ENCODE results near the gene SLC28A1.
"Not testable (repeated sequence)": the region's sequence is repeated elsewhere in the genome, so short reads cannot be mapped to it uniquely, and the experiment has no call there.

The SLC28A1 gene

GRCh38 chr15:84911879-84912660 is 27.6 kb downstream of the SLC28A1 start:
- DNase-seq, result no peak

GRCh38 chr15:84913360-84913723 is 28.9 kb downstream of the SLC28A1 start:
- no peak for DNase-seq

DNA sequence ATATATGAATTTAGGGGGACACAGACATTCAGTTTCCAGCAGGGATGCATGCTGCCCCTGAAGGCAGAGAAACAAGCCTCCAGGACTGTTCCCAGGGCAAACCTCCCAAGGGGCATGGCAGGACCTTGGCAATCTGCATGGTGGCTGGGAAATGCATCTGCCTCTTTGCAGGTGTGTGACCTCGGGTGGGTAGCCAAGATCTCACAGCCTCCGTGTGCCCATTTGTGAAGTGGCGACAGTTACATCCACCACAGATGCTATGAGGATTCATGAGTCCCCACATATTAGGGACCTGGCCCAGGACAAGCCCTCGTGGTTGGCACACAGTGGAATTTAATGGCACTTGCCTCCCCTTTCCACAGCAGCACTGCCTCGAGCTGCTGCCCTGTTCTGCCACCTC is 29.9 kb downstream of the SLC28A1 start:
- DNase-seq, result no peak

GRCh38 chr15:84914909-84915605 is 30.6 kb downstream of the SLC28A1 start:
- peak; percentile 12 for DNase-seq

DNA sequence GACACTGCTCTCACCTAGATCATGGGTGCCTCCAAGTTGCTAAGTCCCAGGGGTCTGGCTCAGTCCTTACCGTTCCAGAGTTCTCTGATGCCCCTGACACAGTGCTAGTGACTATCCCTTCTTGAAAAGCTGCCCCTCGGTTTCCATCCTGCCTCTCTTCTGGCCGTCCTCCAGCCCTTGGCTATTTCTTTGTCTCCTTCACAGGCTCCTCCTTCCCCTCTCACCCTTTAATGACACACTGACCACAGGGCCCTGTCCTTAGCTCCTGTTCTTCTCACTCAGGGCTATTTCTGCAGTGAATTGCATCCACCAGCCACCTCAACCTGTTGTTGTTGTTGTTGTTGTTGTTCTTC is 31.1 kb downstream of the SLC28A1 start:
- no peak for DNase-seq

DNA sequence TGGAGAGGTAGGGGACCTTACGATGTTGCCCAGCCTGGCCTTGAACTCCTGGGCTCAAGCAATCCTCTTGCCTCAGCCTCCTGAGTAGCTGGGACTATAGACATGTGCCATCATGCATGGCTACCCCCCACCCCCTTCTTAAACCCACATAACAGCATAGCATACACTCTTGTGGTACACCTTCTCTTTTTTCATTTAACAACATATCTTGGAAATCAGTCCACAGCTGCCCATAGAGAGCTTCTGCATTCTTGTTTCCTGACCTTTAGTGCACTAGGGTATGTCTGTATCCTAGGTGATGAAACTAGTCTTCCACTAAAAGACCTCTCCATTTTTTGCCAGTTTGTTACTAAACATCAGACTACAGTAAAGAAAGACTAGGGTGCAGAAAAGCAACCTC is 33.0 kb downstream of the SLC28A1 start:
- DNase-seq, result no peak

DNA sequence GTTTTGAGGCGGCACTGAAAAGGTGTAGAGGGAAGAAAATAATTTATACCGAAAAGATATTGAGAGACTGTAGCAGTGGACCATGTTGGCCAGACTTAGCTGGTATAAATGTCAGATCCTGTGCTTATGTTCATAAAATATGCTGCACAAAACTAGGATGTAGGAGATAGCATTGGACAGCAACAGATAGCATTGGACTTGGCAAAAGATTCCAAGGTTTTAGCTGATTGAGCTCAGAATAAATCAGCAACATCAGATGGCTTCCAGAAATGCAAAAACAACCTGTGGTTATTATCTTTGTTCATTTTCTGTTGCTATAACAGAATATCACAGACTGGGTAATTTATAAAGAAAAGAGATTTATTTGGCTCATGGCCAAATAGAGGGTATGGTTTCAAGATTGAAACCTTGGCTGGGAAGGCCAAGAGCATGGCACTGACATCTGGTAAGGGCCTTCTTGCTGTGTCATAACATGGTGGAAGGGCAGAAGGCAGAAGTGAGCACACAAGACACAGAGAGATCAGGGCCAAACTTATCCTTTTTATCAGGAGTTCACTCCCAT is 34.7 kb downstream of the SLC28A1 start:
- DNase-seq, result no peak

DNA sequence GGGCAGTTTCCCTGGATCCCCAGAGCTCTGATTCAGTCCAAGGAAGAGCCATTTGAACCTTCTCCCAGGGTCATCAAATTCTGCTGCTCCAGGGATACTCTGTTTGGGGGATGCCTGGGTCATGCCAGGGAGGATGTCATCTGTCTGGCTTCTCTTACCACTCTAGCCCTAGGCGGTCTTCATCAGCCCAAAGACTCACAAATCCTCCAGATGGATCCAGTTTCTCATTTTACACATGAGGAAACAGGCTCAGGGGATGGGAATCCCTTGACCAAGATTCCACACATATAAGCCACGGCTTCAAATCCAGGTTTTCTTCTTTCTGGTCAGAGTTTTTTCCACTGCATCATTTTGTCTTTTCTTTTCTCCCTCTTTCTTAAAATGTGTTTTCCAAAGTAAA is 36.7 kb downstream of the SLC28A1 start:
- no peak for DNase-seq

DNA sequence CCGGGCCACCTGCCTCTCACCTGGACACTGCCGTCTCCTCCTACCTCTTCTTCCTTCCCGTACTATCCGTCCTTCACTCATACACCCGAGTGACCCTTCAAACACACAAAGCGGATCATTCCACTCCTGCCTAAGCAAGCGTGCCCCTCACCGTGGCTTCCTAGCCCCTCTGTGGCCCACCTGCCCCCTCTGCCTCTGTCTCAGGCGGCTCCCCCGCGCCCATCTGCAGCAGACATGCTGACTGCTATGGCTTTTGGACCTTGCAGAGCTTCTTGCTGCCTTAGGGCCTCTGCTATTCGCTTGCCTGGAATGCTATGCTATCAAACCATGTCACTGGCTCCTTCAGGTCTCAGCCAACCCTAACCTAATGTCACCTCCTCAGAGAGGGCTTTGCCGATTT is 38.1 kb downstream of the SLC28A1 start:
- DNase-seq, result no peak

DNA sequence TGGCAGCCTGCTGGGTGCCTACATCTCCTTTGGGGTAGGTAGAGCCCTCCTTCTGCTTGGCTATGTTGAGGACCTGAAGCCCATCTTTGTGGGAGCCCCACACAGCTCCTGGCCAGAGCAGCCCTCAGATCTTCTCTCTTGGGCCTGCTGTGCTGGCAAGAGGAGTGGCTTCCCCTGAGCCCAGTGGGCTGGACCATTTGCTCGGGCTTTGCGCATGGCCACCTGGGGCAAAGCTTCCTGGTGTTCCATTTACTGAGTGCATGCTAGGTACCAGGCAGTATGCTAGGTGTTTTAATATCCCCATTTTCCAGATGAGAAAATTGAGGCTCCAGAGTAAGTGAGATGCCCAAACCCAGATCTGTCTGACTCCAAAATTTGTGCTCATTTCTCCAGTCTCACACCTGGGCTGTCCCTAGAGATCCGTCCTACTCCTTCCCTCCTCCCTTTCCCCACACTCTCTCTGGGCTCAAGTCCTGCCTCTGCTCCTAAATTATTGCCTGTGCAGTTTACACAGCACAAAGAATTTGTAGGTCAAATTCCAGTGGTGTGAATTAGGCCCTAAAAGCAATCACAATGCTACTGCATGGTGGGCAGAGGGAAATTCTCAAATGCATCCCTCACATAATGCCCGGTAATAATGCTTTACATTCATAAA is 39.7 kb downstream of the SLC28A1 start:
- DNase-seq, result no peak

DNA sequence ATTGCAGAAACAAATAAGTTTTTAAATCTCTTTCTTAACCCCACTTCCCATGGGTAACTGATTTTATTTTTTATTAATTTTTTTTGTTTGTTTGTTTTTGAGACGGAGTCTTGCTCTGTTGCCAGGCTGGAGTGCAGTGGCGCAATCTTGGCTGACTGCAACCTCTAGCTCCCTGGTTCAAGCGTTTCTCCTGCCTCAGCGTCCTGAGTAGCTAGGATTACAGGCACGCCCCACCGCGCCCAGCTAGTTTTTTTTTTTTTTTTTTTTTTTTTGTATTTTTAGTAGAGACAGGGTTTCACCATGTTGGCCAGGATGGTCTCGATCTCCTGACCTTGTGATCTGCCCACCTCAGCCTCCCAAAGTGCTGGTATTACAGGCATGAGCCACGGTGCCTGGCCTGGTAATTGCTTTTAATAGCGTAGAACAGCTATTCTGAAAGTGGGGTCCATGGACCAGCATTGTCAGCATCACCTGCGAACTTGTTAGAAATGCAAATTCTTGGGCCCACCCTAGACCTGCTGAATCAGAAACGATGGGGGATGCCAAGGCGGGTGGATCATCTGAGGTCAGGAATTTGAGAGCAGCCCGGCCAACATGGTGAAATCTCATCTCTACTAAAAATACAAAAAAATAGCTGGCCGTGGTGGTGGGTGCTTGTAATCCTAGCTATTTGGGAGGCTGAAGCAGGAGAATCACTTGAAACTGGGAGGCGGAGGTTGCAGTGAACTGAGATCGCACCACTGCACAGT is 40.5 kb downstream of the SLC28A1 start:
- DNase-seq, result not testable (repeated sequence)

- DNase-seq, result no peak
These were observed 41.4 kb downstream of the SLC28A1 start for GRCh38 chr15:84925906-84926305.

DNA sequence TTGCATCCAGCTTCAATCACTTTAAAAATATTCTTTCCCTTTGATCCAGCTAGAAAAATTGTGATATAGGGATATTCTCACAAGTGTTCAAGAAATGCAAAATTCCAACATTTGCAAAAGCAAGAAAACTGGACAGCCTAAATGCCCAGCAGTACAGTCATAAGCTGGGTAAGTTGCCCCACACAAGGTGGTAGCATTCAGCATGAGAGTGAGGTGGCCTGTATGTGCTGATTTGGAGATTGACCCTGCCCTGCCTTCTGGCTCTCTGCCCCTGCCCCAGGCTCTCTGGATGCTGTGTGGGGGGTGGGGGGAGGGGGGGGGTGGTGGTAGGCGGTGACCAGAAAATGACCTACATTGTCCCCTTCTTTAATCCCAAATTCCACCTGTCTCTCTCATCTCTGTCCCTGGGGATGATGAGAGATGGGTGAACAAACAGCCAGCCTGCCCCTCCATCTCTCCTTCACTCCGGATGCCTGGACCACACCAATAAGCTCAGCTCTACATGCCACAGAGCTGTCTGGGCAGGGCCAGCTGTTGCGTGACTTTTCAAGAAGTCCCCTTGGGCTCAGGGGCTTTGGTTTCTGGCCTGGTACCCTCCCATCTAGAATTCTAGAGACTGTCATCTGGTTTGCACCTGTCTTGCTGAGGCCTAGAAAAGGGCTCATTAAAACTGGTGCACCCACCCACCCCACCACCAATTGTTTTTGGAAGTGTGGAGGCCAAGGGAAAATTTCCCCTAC is 42.2 kb downstream of the SLC28A1 start:
- no peak for DNase-seq

DNA sequence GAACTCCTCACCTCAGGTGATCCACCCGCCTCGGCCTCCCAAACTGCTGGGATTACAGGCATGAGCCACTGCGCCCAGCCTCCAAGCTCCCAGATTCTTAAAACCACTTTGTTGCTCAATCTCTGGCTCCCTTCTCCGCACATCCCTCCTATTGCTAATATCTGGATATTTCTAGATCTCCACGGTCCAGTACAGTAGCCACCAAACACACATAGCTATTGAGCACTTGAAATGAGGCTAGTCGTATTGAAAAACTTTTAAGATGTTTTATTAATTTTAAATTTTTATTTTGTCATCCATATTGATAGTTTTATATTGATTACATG is 44.3 kb downstream of the SLC28A1 start:
- no peak for DNase-seq

DNA sequence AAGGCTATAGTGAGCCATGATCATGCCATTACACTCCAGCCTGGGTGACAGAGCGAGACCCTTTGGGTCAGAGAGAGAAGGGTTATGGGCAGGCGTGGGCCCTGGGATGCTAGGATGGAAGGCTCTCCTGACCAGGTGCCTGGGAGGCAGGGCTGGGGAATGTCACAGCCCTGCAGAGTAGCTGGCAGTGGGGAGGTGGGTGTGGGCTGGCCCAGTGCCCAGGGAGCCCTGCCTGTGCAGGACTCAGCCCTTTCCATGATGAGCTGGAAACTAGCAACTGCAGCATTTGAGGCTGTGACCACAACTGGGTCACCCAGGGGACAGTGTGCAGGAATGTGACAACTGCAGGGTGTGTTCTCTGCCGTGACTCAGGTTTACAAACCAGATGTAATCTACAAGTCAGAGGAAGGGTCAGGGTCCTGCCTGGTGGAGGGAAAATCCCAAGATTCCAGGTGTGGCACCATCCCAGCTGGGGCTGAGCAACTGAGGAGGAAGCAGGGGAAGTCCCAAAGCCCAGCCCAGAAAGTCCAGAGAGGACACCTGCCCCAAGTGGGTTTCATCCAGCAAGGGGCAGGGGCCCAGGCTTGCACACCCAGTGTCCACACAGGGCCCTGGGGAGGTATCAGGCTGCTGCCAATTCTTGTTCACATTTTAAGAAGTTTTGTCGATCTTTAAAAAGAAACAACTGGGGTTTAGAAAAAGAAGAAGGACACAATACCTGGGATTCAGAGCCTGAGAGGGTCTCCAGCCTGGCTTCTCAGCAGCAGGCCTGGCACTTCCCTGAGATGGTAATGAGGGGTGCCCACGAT is 45.5 kb downstream of the SLC28A1 start:
- no peak for DNase-seq

DNA sequence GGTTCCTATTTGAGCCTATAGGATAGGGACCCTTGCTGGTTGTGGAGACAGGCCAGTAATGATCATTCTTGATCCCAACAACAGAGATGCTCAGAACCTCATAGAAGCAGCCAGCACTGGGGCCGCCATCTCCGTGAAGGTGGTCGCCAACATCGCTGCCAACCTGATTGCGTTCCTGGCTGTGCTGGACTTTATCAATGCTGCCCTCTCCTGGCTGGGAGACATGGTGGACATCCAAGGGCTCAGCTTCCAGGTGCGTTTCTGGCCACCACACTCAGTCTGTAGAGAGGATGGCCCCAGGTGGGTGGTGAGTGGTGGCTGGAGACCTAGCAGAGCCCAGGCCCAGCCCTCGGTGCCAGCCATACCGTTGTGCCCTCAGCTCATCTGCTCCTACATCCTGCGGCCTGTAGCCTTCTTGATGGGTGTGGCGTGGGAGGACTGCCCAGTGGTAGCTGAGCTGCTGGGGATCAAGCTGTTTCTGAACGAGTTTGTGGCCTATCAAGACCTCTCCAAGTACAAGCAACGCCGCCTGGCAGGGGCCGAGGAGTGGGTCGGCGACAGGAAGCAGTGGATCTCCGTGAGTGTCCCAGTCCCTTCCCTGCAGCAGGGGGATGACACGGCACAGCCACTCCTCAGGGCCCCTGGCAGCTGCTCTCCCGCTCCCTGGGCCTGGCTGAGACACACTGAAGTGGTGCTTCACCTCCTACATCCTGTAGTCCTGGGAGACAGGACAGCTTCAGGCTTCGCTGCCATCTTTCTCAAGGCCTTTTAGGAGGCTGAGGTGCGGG is 50.7 kb downstream of the SLC28A1 start:
- no peak for DNase-seq

- DNase-seq, result no peak
These were observed 52.7 kb downstream of the SLC28A1 start for GRCh38 chr15:84937144-84937543.

- no peak for DNase-seq
These were observed 54.3 kb downstream of the SLC28A1 start for GRCh38 chr15:84938726-84939125.

- DNase-seq, result no peak
These were observed 55.9 kb downstream of the SLC28A1 start for GRCh38 chr15:84940399-84940798.

- DNase-seq, result no peak
These were observed 58.0 kb downstream of the SLC28A1 start for GRCh38 chr15:84942456-84942855.

DNA sequence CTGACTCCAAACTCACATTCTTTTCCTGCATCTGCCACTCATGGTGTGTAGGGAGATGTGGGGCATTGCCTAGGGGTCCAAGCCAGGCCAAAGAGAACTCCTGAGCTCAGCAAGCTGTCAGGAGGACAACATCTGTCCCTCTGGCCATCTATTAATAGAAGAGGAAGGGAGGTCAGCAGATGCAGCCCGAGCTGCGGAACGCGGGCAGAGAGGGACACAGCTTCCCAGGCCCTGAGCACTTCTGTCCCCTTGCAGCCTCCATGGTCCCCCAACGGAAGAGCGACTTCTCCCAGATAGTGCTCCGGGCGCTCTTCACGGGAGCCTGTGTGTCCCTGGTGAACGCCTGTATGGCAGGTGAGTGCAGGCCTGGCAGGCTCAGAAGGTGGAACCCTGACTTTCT is 59.8 kb downstream of the SLC28A1 start:
- DNase-seq, result no peak

Data from CD4-positive, alpha-beta T cell treated with Interleukin-21 for 1 hour (primary cell).